ENCODE data around the gene UST. TPM values are rescaled to one million over a fixed set of nuclear protein-coding genes. Genes with fewer than 3 reads are reported as not detected.

Gene UST
- total RNA-seq, 2 experiments from 2014 or later: 1.2 to 1.5 TPM

GRCh38 chr6:148934539-148934938, 187.7 kb downstream of the UST start:
- no peak overlapping the region for H3K27ac Mint-ChIP-seq
- no peaks in the 10 kb centered on the region for H3K9me3 Mint-ChIP-seq
- no peaks in the 10 kb centered on the region for H3K36me3 Mint-ChIP-seq (ENCODE audit: low read depth)
- ATAC-seq (no peak), DNase-seq (no peak)
- intact Hi-C loops (cut with micrococcal nuclease): no loop called here
- TF ChIP-seq, protein P1, sequence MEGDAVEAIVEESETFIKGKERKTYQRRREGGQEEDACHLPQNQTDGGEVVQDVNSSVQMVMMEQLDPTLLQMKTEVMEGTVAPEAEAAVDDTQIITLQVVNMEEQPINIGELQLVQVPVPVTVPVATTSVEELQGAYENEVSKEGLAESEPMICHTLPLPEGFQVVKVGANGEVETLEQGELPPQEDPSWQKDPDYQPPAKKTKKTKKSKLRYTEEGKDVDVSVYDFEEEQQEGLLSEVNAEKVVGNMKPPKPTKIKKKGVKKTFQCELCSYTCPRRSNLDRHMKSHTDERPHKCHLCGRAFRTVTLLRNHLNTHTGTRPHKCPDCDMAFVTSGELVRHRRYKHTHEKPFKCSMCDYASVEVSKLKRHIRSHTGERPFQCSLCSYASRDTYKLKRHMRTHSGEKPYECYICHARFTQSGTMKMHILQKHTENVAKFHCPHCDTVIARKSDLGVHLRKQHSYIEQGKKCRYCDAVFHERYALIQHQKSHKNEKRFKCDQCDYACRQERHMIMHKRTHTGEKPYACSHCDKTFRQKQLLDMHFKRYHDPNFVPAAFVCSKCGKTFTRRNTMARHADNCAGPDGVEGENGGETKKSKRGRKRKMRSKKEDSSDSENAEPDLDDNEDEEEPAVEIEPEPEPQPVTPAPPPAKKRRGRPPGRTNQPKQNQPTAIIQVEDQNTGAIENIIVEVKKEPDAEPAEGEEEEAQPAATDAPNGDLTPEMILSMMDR (IDR thresholded peaks at IDR 0.05): no peak
- no peaks in the 10 kb centered on the region for H3K4me1 Mint-ChIP-seq (ENCODE audit: low read depth)
- CTCF ChIA-PET: interaction anchor here (0.8 to 0.9 kb wide), 2 partner anchors 10 to 15 kb away, joined by 3 read pairs; no protein-coding TSS in a partner anchor
- POLR2A ChIA-PET: no interaction called here
- no peak overlapping the region for H3K4me3 Mint-ChIP-seq
- H3K27me3 Mint-ChIP-seq: peaks cover 2% of the 10 kb centered on the region

DNA sequence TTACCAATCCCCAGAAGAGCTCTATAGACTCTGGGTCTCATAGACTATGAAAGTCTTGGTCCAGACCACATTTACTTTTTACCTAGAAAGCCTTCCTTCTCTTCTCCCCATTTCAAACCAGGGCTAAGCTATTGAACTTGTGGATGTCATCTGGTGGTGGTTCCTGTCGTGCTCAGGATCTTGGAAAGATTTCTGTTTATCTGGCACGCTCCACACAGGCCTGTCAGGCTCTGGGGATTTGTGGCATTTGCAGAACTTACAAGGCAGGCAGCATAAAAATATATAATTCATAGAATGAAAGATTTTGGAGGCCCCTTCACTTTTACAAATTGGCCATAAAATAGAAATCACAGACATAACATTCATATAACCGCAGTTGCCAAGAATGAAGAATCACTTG, 188.1 kb downstream of the UST start:
- Mint-ChIP-seq H3K9me3 (no peaks in the 10 kb centered on the region), H3K27me3 (peaks cover 2% of the 10 kb centered on the region), H3K4me3 (no peak overlapping the region), H3K27ac (no peak overlapping the region), H3K36me3 (ENCODE audit: low read depth) (no peaks in the 10 kb centered on the region), H3K4me1 (ENCODE audit: low read depth) (no peaks in the 10 kb centered on the region)
- intact Hi-C loops (cut with micrococcal nuclease): no loop called here
- CTCF ChIA-PET: interaction anchor here (0.8 to 0.9 kb wide), 2 partner anchors 11 to 15 kb away, joined by 3 read pairs; no protein-coding TSS in a partner anchor
- TF ChIP-seq, protein P1 (IDR thresholded peaks at IDR 0.05): no peak
- ATAC-seq (no peak), DNase-seq (no peak)
- POLR2A ChIA-PET: no interaction called here

DNA sequence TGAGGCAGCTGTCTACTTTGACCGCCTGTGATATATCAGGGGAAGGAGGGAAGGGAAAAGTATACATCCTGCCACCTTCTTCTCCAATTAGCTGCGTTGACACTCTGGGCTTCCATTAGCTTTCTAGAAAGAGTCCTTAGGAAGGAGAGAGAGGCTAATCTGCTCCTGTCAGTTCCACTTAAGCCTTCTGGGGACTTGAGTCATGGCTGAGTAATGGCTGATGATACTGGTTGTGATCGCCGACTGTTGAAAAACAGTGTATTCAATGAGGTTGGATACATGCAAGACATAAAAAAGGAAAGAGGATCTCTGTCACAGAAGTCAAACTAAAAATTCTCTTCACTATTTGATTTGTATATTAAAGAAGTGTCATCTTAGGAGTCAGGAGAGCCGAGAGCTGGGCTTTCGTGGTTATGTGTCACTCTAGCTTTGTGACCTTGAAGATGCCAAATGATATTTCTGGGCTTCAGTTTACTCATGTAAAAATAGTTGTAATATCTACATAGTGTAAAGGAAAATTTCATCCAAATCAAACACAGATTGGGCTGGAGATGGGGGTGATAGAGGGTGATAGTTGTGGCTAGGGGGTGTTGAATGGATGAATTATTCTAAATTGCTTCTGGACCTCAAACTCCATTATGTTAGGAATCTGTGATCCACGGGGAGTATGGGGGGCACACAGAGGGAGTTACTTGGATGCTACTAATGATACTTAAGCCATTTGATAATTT, 189.0 kb downstream of the UST start:
- H3K27me3 Mint-ChIP-seq: peaks cover 2% of the 10 kb centered on the region
- CTCF ChIA-PET: no interaction called here
- H3K4me1 Mint-ChIP-seq (ENCODE audit: low read depth): no peaks in the 10 kb centered on the region
- H3K36me3 Mint-ChIP-seq (ENCODE audit: low read depth): no peaks in the 10 kb centered on the region
- POLR2A ChIA-PET: no interaction called here
- DNase-seq (no peak), ATAC-seq (no peak)
- no peaks in the 10 kb centered on the region for H3K9me3 Mint-ChIP-seq
- no peak overlapping the region for H3K27ac Mint-ChIP-seq
- intact Hi-C loops (cut with micrococcal nuclease): no loop called here
- no peak overlapping the region for H3K4me3 Mint-ChIP-seq
- TF ChIP-seq, protein P1 (IDR thresholded peaks at IDR 0.05): no peak

DNA sequence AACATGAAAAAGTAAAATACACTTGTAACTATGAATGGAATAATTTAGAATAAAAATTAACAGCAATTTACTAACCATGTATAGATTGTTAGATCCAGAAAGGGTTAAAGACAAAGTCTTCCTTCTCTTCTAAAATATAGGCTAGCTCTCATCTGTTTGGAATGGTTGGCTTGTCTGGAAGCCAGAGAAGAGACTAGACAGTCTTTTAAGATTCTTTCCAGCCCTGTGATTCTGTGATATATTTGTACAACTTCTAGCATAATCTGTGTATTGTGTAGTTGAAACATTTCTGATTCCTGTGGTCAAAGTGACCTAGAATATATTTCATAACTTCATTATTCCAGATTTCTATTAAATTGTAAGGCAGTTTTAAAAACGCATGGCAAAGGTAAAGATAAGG, 196.6 kb downstream of the UST start:
- no peak for DNase-seq
- Mint-ChIP-seq H3K4me3 (no peak overlapping the region), H3K9me3 (no peaks in the 10 kb centered on the region), H3K27ac (no peak overlapping the region), H3K36me3 (ENCODE audit: low read depth) (no peaks in the 10 kb centered on the region), H3K4me1 (ENCODE audit: low read depth) (no peaks in the 10 kb centered on the region), H3K27me3 (no peaks in the 10 kb centered on the region)
- ChIA-PET POLR2A (interaction anchor here (1.0 kb wide), 1 partner anchor 373 kb away, joined by 3 read pairs; no protein-coding TSS in a partner anchor), CTCF (no interaction called here)
- intact Hi-C loops (cut with micrococcal nuclease): no loop called here
- TF ChIP-seq, protein P1 (IDR thresholded peaks at IDR 0.05): no peak
- no peak for ATAC-seq

DNA sequence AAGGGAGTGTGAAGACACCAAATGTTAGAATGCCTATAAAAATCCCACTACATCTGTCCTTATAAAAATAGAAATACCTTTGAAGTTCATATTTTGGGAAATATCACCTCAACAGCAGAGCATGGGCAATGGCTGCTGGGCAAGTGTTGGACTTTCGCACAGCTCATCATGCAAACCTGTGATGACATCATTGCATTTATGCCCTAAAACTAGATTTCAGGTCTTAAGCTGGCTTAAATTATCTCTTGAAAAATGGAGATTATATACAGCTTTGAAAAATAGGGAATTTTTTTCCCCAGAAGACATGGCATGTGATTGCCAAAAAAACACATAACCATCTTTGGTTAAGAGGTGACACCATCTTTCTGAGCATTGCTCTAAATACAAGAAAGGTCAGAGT, 197.8 kb downstream of the UST start:
- DNase-seq (no peak), ATAC-seq (no peak)
- TF ChIP-seq, protein P1 (IDR thresholded peaks at IDR 0.05): no peak
- Mint-ChIP-seq H3K36me3 (ENCODE audit: low read depth) (no peaks in the 10 kb centered on the region), H3K4me3 (no peak overlapping the region), H3K27ac (no peak overlapping the region), H3K4me1 (ENCODE audit: low read depth) (no peaks in the 10 kb centered on the region), H3K27me3 (no peaks in the 10 kb centered on the region), H3K9me3 (no peaks in the 10 kb centered on the region)
- intact Hi-C loops (cut with micrococcal nuclease): loop anchor here (5.0 kb wide), 1 partner anchor 367 kb away; no protein-coding TSS in a partner anchor
- POLR2A ChIA-PET: interaction anchor here (0.8 to 1.0 kb wide), 2 partner anchors 186 to 375 kb away, joined by 3 read pairs; no protein-coding TSS in a partner anchor
- CTCF ChIA-PET: no interaction called here

Data from activated CD8-positive, alpha-beta T cell treated with anti-CD3 and anti-CD28 coated beads for 36 hours (primary cell).